HG03378 (cell line): ENCODE results near the gene SH3BGRL2.

Experiments
- ATAC-seq: cut with Tn5 transposase; IDR thresholded peaks from one replicate; pipeline ENCODE4 v1.9.1; 2021; ENCODE audit warnings: mild to moderate bottlenecking, moderate library complexity; ENCODE audit not compliant: unreplicated experiment

SH3BGRL2 gene

DNA sequence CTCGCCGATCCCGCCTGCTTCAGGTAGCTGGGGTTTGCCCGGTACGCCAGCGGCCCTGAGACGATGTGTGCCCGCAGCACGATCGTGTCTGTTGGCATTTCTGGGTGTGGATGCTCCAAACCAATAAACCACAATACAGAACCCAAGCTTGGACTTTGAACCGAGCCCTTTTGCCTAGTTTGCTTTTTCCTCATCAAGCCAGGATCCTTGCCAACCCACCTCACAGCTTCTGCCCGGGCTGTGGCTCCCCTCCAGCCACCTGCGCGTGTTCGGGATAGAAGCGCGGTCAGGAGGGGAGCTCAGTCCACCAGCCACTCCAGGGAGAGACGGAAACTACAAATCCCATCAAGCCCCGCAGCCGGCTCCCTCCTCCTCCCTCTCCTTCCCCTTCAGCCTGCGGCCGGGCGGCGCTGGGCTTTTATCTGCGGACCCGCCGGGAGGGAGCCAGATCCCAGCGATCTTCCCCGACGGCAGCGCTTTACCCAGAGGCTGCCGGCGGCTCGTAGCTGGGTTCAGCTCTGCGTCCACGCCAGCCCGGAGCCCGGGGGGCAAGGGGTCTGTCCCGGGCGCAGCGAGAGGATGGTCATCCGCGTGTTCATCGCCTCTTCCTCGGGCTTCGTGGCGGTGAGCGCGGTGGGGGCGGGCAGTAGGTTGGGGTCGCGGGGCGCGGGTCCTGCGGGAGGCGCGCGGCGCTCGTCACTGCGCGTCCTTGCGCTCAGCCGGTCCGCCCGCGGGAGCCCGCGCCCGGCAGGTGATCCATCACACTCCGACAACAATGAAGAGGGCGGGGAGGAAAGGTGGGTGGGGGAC, at the start of gene SH3BGRL2:
Gene SH3BGRL2, plus strand, starts transcription at position 447 of the 810 bp plus-strand sequence. Its CDS starts 133 bp downstream, at position 580.
- ATAC-seq = peak; percentile 66

DNA sequence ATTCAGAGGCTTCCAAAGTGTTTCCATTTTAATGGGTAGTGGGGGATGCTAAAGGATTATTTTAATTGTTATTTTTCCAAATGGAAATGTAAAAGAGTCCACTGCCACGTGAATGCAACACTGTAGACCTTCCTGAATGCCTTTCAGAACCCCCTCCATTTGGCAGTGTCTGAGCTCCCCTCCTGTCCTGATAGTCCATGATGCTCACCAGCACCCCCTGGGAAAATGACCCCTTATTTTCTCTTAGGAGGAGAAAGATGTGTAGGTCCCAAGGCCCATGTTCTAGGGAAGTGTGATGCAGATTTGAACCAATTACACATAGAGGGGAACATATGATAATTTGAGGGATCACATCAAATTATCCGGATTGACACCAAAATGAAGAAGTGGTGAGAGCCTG, 46.8 kb upstream of the SH3BGRL2 start:
- ATAC-seq = no peak

DNA sequence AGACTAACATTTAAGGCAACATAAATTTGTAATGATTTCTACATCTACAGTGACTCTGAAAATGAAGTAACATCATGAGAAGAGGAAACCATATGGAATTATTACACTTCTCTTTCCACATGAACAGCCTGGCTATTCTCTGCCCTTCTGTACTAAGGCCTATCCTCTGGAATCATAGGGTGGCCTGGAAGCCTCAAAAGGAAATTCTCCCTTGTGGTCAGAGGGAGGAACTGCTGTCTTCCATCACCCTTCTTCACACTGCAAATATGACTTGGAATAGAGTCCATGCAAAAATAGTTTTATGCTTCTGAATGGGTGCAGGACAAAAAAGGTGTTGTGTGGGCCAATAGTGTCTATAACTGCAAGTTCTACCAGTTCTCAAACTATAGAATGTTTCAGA, 44.6 kb upstream of the SH3BGRL2 start:
- ATAC-seq = no peak

DNA sequence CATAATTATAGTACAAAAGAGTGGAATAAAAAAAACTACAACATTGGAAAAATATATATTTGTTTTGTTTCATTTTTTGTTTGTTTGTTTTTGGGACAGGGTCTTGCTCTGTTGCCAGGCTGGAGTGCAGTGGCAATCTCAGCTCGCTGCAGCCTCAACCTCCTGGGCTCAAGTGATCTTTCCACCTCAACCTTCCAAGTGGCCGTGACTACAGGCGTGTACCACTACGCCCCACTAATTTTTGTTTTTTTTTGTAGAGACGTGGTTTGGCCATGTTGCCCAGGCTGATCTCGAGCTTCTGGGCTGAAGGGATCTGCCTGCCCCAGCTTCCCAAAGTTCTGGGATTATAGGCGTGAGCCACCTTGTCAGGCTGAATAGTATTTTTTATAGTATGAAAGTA, 41.4 kb upstream of the SH3BGRL2 start:
- no peak for ATAC-seq

DNA sequence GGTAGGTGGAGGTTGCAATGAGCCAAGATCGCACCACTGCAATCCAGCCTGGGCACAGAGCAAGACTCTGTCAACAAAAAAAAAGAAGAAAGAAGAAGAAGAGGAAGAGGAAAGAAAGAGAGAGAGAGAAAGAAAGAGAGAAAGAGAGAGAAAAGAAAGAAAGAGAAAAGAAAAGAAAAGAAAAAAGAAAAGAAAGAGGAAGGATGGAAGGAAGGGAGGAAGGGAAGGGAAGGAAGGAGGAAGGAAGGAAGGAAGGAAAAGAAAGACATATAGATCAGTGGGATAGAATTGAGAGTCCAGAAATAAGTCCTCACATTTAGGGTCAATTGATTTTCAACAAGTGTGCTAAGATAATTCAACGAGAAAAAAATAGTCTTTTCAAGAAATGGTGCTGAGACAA, 34.0 kb upstream of the SH3BGRL2 start:
- ATAC-seq = no peak

DNA sequence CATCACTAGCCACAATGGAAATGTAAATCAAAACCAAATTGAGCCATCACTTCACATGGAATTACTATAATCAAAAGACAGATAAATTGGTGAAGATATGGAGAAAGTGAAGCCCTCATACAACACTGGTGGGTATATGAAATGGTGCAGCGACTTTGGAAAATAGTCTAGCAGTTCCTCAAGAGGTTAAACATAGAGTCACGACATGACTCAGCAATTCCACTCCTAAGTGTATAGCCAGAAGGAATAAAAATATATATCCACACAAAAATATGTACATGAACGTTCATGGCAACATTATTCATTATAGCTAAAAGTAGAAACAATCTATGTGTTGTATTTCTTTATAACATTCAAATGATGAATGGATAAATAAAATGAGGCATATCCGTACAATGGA, 33.1 kb upstream of the SH3BGRL2 start:
- no peak for ATAC-seq

DNA sequence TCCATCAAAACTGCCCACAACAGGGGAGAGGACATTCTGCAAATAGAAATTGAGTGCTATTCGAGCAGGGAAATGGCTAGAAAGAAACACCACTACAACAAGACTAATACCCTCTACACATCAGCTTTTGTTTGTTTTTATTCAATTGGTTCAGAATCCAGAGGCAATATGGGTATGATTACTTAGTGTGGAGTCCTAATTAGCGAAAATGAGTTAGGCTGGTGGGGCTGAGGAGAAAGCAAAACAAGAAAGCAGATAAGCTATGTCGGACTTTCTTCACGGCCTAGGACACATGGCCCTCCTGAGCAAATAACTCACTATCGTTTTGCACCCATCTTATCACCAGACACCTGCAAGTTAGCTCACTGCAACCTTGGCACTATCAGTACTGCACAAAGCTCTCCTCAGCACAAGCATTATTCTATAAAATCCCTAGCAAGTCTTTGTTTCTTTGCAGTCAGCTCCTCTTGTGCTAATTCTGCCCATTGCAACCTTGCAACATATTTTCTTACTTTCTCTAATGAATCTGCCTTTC, 31.3 kb upstream of the SH3BGRL2 start:
- no peak for ATAC-seq

DNA sequence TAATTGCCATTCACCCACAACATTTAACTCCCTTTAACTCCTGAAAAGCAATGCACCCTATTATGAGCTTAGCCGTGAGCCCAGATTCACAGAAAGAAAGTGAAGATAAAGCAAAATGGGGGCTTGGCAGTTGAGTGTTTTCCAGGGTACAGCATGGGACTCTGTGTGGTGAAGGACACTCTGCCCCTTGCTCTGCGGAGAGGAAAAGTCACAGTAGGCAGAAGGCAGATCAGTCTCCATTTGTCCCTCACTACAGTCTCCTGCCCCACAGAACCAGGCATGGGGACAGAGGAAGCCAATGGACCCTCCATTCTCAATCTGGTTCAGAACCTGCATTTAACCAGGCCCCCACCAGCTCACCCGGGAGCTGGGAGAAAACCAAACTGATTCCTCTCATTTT, 30.8 kb upstream of the SH3BGRL2 start:
- no peak for ATAC-seq

DNA sequence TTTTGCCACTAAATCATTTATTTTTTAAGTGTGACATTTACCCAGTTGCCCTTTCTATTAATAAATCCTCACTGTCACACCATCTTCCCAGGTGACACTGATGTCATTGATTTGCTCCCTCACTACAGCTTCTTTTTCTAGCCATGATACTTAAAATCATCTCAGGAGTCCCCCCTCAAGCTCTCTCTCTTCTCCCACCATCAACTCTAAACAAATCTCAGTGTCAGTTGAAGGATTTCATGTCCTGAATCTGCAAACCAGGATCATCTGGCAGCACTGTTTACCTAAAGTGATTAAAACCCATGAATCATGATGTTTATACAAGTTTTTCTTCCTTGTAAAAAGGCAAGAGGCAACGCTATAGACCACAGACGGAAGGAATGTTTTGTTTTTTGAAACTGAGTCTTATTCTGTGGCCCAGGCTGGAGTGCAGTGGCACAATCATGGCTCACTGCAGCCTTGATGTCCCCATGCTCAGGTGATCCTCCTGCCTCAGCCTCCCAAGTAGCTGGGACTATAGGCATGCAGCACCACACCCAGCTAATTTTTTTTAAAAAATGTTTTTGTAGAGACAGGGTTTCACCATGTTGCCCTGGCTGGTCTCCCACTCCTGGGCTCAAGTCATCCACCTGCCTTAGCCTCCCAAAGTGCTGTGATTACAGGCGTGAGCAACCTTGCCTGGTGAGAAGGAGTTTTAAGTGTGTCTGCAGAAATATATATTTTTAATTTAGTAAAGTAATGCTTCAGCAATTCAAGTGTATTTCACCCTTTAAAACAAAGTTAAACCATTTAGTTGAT, 30.1 kb upstream of the SH3BGRL2 start:
- ATAC-seq = no peak

DNA sequence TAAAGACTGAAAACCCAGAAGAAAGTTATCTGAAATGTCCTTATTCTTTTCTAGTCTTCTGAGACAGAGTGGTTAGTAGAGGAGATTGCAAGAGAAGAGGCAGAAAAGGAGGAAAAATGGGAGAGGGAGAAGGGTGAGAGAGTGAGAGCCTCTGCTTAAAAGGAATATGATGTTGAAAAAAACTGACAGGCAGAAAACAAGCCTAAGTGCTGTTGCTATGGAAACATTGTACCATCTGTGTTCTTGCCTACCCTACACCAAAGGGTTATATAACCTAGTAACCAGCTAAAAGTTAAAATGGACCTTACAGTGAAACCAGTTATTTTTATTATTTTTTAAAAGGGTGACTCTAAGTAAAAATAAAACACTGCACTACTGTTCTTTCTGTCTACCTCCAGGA, 28.3 kb upstream of the SH3BGRL2 start:
- ATAC-seq = no peak

DNA sequence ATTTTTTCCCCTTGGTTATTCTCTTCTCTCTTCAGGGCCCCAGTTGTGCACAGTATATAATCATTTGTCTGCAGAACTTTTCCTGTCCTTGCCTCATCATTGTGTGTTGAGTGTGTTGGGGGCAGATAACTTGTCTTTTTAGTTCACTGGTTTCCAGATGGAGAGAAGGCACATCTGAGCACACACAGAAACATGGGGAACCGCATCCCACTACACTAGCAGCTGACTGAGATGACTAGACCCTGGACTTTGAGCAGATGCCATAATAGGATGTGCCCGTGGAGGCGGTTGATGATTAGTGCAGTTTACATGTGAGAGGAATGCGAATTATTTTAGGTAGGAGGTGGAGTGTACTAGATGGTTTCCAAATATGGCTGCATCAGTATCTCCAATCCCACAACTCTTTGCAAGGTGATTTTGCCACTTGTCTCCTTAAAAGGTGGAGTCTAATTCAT, 26.5 kb upstream of the SH3BGRL2 start:
- ATAC-seq = no peak

DNA sequence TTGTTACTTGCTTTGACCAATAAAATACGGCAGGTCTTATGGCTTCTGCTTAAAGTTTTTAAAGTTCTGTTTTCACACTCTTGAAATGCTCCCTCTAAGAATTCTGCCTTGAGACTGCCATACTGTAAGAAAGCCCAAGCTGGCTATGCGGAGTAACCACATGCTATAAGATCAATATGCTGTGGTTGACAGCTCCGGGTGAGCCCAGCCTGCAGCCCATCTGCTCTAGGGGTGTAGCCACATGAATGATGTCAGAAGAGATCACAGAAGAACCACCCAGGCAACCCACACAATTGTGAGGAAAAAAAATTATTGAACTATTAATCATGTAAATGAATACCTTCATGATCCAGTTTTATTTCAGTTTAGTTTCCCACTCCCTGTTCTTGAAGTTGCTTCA, 26.1 kb upstream of the SH3BGRL2 start:
- no peak for ATAC-seq

DNA sequence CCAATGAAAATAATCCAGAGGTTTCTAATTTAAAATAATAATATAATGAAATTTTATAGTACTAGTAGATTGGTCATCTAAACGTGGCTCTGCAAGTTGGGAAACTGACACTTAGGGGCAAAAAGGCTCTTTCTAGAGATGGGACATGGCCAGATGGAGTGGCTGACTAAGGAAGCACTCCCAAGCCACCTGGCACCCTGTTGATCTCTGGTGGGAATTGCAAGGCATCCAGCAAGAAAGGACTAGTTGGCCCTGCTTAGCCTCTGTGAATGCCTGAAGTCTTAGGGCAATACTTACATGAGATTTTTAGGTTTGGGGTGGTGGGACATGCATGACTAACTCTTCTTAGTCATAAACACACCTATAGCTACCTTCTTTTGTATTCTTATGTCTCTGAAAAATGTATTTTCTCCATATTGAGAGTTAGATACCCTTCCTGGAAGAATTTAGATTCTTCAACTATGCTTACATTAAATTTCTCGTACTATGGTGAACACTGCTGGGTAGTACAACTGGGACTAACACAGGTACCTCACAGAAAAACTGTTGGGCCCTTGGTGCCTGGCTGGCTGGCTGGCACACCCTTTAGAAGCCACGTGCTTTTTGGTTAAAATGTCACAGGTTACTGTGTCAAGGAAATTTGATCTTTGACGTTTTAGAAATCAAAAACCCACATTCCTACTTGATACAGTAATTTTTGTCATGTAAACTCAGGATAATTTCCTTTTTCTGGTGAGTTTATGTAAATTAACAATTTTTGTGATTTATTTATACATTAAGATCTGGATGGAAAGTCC, 25.0 kb upstream of the SH3BGRL2 start:
- ATAC-seq = no peak

DNA sequence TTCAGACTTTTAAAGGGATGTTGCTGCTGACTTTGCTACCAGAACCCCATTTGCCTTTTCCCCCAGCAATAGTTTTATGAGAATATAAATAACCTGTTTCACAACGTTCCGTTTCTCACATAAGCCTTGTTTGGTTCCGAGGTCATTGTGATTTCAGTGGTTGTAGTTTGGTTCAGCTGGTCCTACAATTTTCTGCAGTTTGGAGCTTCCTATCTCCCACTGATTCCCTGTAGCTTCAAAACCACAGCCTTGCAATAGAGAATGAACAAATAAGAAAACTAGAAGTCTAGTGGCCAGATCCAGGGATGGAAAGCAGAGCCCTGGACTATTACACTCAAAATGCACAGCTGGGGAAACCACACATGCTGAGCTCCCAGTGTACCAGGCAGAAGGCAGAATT, 24.1 kb upstream of the SH3BGRL2 start:
- no peak for ATAC-seq

DNA sequence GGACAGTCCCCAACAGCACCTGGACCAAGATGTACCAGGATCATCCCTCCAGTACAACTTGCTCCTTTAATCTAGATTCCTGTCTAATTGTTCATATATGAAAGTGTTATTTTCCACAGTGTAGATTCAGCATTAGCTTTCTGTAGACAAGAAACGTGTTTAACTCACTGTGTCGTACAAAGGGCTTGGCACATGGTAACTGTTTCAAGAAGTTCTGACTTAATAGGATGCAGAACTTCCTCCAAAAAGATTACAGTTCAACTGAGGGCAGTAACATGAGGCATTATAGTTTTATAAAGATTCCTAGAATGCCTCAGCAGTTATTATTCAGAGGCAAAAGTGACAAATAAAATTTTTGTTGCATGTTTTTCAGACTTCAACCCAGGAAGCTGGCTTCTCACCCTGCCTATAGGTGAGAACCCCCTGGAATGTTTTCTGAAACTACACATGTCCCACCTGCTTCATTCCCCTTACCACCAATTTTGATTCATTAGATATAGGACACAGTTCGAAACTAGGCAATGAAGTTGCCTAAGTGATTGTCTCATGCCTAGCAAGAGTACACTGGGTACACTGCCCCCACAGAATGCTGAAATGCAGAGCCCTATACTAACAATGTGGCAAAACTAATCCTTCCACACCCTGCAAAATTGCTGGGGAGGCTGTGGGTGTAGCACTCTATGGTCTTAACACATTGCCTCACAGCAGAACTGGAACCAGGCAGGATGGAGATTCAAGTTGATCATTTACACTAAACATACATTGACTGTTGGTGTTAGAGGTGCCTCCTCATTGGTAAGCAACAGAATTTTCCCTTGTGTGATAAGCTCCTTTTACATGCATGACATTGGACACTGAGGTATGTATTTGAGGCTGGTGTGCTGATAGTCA, 22.6 kb upstream of the SH3BGRL2 start:
- no peak for ATAC-seq

DNA sequence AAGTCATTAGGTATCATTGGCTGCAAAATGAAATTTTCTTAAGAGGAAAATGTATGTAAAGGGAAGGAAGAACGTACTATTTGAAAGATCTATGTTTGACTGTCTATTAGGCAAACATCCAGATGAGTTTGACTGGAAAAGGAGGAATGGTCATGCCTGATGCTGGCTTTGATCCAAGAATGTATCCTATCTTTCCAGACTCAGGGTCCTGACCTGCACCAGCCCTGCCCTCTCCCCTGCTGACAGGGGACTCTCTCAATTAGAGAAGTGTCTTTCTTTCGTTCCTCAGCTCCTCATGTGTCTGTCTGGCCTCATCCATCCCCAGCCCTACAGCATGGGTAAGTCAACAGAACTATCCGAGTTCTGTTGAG, 21.9 kb upstream of the SH3BGRL2 start:
- ATAC-seq = no peak

DNA sequence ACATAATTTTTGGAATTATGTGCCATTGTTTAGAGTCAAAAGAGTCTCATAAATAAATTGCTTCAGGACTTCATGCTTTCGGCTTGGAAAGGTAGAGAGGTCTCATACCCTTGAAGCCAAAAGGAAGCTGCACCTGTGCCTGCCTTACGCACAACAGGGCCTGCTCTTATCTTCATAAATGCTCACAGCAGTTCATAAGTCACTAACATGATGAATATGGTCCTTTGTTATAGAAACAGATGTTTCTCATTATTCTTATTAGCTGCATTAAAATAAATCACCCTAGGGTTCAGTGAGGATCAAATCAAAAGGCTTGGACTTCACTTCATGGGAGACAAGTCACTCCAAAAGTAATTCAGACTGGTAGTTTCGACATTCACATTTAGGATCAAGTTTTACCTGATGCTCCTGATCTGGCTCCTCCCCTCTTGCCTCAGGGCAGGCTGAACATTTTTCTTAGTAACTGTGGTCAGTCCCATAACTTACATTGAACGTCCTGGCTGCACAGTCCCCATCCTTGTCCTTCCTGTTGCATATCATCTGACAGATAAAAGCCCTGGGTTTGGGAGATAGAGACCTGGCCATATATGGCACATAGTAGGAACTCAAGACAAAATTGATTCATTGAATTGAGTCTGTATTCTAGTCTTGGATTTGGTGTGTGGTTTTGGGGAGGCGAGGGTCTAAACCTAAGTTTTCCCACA, 20.7 kb upstream of the SH3BGRL2 start:
- no peak for ATAC-seq

DNA sequence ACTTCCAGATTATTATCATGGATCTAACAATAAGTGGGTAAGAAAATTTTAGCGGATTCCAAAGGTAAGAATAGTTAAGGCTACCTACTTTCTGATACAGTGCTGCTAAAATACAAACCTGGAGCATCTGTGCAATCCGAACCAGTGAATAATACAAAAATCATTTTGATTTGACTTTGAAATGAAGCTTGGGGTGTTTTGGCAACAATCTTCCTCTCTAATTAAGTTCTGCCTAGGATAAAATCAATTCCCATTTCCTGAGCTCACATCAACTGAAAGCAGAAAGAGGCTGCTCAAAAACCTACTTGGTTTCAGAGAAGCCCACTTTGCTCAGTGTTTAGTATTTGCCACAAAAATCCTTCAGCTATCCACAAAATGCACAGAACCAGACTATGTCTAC, 18.7 kb upstream of the SH3BGRL2 start:
- no peak for ATAC-seq

DNA sequence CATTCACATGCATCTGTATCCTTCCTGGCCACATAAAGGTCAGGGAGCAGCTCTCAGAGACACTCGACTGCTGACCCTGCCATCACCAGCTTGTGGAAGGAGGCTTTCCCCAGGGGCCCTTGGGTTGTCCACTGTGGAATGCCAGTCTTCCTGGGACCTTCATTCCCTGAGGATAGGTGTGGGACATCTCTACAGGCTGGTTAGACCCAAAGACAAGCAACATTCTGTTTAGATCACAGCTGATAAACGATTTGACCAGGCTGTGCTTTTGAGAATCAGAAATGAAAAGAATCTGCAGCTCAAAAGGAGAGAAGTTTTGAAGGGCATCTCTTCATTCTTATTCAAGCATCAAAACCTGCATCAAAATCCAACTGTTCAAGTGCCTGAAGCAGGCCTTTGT, 18.2 kb upstream of the SH3BGRL2 start:
- ATAC-seq = no peak

DNA sequence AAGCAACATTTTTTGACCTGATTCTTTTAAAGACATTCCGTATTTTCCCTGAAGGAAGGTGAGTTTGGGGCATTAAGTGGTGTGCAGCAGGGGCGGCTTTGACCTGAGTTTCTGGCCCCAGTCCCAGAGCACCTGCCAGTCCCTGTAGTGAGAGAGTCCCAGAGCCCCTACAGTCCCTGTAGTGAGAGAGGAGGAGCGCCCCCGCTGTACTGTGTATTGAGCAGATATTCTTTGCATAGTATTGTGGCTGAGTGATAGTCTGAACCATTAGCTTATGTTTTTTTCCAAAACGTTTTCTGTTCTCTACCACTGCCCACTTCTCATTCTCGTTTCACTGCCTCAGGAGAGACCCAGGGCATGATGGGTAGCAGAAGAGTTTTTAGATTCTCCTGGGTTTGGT, 17.2 kb upstream of the SH3BGRL2 start:
- no peak for ATAC-seq
